ENCODE data around the gene ANTXR1. TPM values are rescaled to one million over a fixed set of nuclear protein-coding genes. Genes with fewer than 3 reads are reported as not detected.

Gene ANTXR1
- total and polyA plus RNA-seq, 2 of the 8 experiments (the other 6 are each of a cell fraction or from before 2014, with no cell fraction given): 15.8 to 44.3 TPM

- TF ChIP-seq SIN3A (conservative IDR thresholded peaks at IDR 0.05 in 1 of 2, IDR thresholded peaks at IDR 0.05 in 1 of 2; ENCODE audit: low read depth in 1 of 2, low read length in 2 of 2) (no peak), NRF1 (IDR thresholded peaks at IDR 0.05; ENCODE audit: low read depth, low read length) (no peak), MAX (IDR thresholded peaks at IDR 0.05) (no peak), ATF2 (IDR thresholded peaks at IDR 0.05; ENCODE audit: low read length) (no peak), POLR2AphosphoS5 (IDR thresholded peaks at IDR 0.05; ENCODE audit: low read depth, low read length) (no peak)
Measured at GRCh38 chr2:69185807-69186206, 172.8 kb downstream of the ANTXR1 start (continued).

Data from H1 (cell line).